H1 (cell line): ENCODE data around the gene TRIM45. TPM values are rescaled to one million over a fixed set of nuclear protein-coding genes. Genes with fewer than 3 reads are reported as not detected.

Source experiments
- CTCF ChIA-PET: fragments of 300-600 bp; sonication (Branson Sonifier 250); formaldehyde crosslinking; loops from one replicate; lab custom pipeline; 2021; ENCODE audit not compliant: partially characterized antibody; lab: Charles Lee
- POLR2A ChIA-PET: fragments of 300-600 bp; sonication (Branson Sonifier 250); formaldehyde crosslinking; loops from one replicate; lab custom pipeline; 2021; ENCODE audit warnings: inconsistent platforms; ENCODE audit not compliant: partially characterized antibody; lab: Charles Lee
- DNase-seq, 2 experiments: peaks; one replicate each; pipeline versions ENCODE4 v3.0.0 to v3.0.0-alpha.2; 2010 to 2022; ENCODE audit warnings: low spot score in 2 of 2, low read depth in 1 of 2, mixed read lengths in 1 of 2
- FAIRE-seq: peaks from 2 replicates; lab custom pipeline; 2011; peaks lifted over from hg19 to GRCh38; lab: Jason Lieb, UNC
- H2AFZ ChIP-seq: 2 replicates; pipeline ENCODE4 v1.8.1; 2012; ENCODE audit warnings: low read length, inconsistent platforms
- H2AK5ac ChIP-seq: 2 replicates; pipeline ENCODE4 v1.6.1; 2013; ENCODE audit warnings: low read depth, low read length
- H2BK120ac ChIP-seq: replicated peaks from 2 replicates; pipeline ENCODE3; 2013; ENCODE audit warnings: low read depth, low read length, inconsistent platforms
- H2BK12ac ChIP-seq: 2 replicates; pipeline ENCODE4 v1.6.1; 2013; ENCODE audit warnings: low read depth, low read length
- H2BK15ac ChIP-seq: 2 replicates; pipeline ENCODE4 v1.6.1; 2013; ENCODE audit warnings: low read length
- H2BK20ac ChIP-seq: 2 replicates; pipeline ENCODE4 v1.6.1; 2013; ENCODE audit warnings: low read length
- H2BK5ac ChIP-seq: 2 replicates; pipeline ENCODE4 v1.6.1; 2013; ENCODE audit warnings: low read depth, low read length
- H3K14ac ChIP-seq: 2 replicates; pipeline ENCODE4 v1.6.1; 2013; ENCODE audit warnings: inconsistent platforms; ENCODE audit not compliant: insufficient read length
- H3K18ac ChIP-seq: 2 replicates; pipeline ENCODE4 v1.6.1; 2013; ENCODE audit warnings: low read length; ENCODE audit errors: extremely low read depth
- H3K23ac ChIP-seq: 2 replicates; pipeline ENCODE4 v1.6.1; 2013; ENCODE audit warnings: inconsistent platforms; ENCODE audit not compliant: insufficient read length
- H3K23me2 ChIP-seq: 2 replicates; pipeline ENCODE4 v1.6.1; 2013; ENCODE audit warnings: low read depth, low read length
- H3K27ac ChIP-seq: 2 replicates; pipeline ENCODE4 v1.6.1; 2011; ENCODE audit warnings: low read depth, low read length, inconsistent platforms
- H3K27me3 ChIP-seq, 4 experiments: replicated peaks in 1 of 4; 1 replicate in 1 of 4; 2 replicates in 3 of 4; pipeline versions ENCODE4 v1.6.1 to v1.8.1; 2011 to 2013; ENCODE audit warnings: low read length in 3 of 4, mild to moderate bottlenecking in 3 of 4, inconsistent platforms in 2 of 4, mixed read lengths in 2 of 4, moderate library complexity in 1 of 4; ENCODE audit not compliant: control insufficient read depth in 3 of 4, insufficient read depth in 3 of 4; ENCODE audit errors: extremely low read depth in 1 of 4
- H3K36me3 ChIP-seq, 4 experiments: 2 replicates each; pipeline versions ENCODE4 v1.6.1 to v1.8.1; 2011 to 2013; ENCODE audit warnings: mild to moderate bottlenecking in 4 of 4, low read length in 3 of 4, moderate library complexity in 2 of 4, control low read depth in 1 of 4, inconsistent platforms in 1 of 4; ENCODE audit not compliant: insufficient read depth in 4 of 4, control insufficient read depth in 2 of 4
- H3K4ac ChIP-seq: replicated peaks from 2 replicates; pipeline ENCODE3; 2013; ENCODE audit warnings: low read length, low read depth, mixed read lengths, inconsistent platforms; ENCODE audit not compliant: insufficient read length
- H3K4me1 ChIP-seq, 4 experiments: replicated peaks in 1 of 4; 1 replicate in 1 of 4; 2 replicates in 3 of 4; pipeline versions ENCODE4 v1.6.1 to v1.8.1; 2011 to 2013; ENCODE audit warnings: low read length in 3 of 4, inconsistent platforms in 2 of 4, mixed read lengths in 1 of 4; ENCODE audit not compliant: insufficient read depth in 4 of 4, control insufficient read depth in 3 of 4
- H3K4me2 ChIP-seq, 2 experiments: 2 replicates each; pipeline versions ENCODE4 v1.6.1 to v1.8.1; 2011 to 2013; ENCODE audit warnings: low read depth in 2 of 2, low read length in 2 of 2, control low read depth in 1 of 2, inconsistent platforms in 1 of 2, mild to moderate bottlenecking in 1 of 2; ENCODE audit not compliant: insufficient read depth in 1 of 2
- H3K4me3 ChIP-seq, 4 experiments: fragments of 200-600, 300-600 bp in 1 of 4; sonication (generic), shearing (Covaris generic), sonication (Bioruptor Twin) in 1 of 4; 2 replicates each; pipeline versions ENCODE4 v1.5.1 to v1.8.1; 2011 to 2016; ENCODE audit warnings: low read length in 4 of 4, low read depth in 3 of 4, control low read depth in 2 of 4, inconsistent platforms in 2 of 4, mild to moderate bottlenecking in 2 of 4, mixed read lengths in 1 of 4, moderate library complexity in 1 of 4; ENCODE audit not compliant: insufficient read depth in 2 of 4; ENCODE audit errors: extremely low read depth in 1 of 4
- H3K56ac ChIP-seq: replicated peaks from 2 replicates; pipeline ENCODE3; 2013; ENCODE audit warnings: low read depth, mild to moderate bottlenecking, mixed read lengths, low read length, inconsistent platforms; ENCODE audit not compliant: insufficient read length
- H3K79me1 ChIP-seq: 2 replicates; pipeline ENCODE4 v1.6.1; 2013; ENCODE audit warnings: low read depth, low read length, control low read depth
- H3K79me2 ChIP-seq, 2 experiments: 2 replicates each; pipeline versions ENCODE4 v1.6.1 to v1.8.1; 2012 to 2013; ENCODE audit warnings: low read length in 2 of 2, mild to moderate bottlenecking in 2 of 2, inconsistent platforms in 1 of 2; ENCODE audit not compliant: insufficient read depth in 2 of 2, control insufficient read depth in 1 of 2
- H3K9ac ChIP-seq, 4 experiments: replicated peaks in 1 of 4; 1 replicate in 1 of 4; 2 replicates in 3 of 4; pipeline versions ENCODE4 v1.6.1 to v1.8.1; 2011 to 2013; ENCODE audit warnings: low read depth in 3 of 4, low read length in 3 of 4, control low read depth in 2 of 4, mild to moderate bottlenecking in 2 of 4, moderate library complexity in 2 of 4, inconsistent platforms in 1 of 4; ENCODE audit errors: extremely low read depth in 1 of 4
- H3K9me3 ChIP-seq, 2 experiments: 2 replicates each; pipeline versions ENCODE4 v1.6.1 to v1.8.1; 2012 to 2013; ENCODE audit warnings: mild to moderate bottlenecking in 2 of 2, moderate library complexity in 2 of 2, control low read depth in 1 of 2, inconsistent platforms in 1 of 2, low read depth in 1 of 2, low read length in 1 of 2, mixed read lengths in 1 of 2; ENCODE audit not compliant: insufficient read depth in 2 of 2
- H4K20me1 ChIP-seq, 2 experiments: replicated peaks in 1 of 2; 2 replicates each; pipeline versions ENCODE3 to v1.8.1; 2011 to 2013; ENCODE audit warnings: inconsistent platforms in 2 of 2, low read length in 2 of 2, mild to moderate bottlenecking in 1 of 2; ENCODE audit not compliant: insufficient read depth in 2 of 2, control insufficient read depth in 1 of 2
- H4K5ac ChIP-seq: 2 replicates; pipeline ENCODE4 v1.6.1; 2013; ENCODE audit warnings: low read length, low read depth, mixed read lengths, inconsistent platforms; ENCODE audit not compliant: insufficient read length
- H4K8ac ChIP-seq: 2 replicates; pipeline ENCODE4 v1.8.0; 2013; ENCODE audit warnings: mild to moderate bottlenecking, moderate library complexity, low read length, inconsistent platforms; ENCODE audit not compliant: insufficient read depth; ENCODE audit errors: extremely low read depth
- H4K91ac ChIP-seq: replicated peaks from 2 replicates; pipeline ENCODE3; 2013; ENCODE audit warnings: low read length, mixed read lengths, inconsistent platforms; ENCODE audit not compliant: insufficient read length
- BACH1 ChIP-seq: IDR thresholded peaks from 2 replicates; pipeline ENCODE4 v1.6.1; 2012; ENCODE audit warnings: low read length, improper control_type of control experiment
- BCL11A ChIP-seq, 2 experiments: IDR thresholded peaks; one replicate each; pipeline ENCODE4 v1.6.1; 2011; ENCODE audit warnings: low read depth in 2 of 2, low read length in 2 of 2, mild to moderate bottlenecking in 2 of 2
- FOSL1 ChIP-seq: IDR thresholded peaks from 2 replicates; pipeline ENCODE4 v1.6.1; 2011; ENCODE audit warnings: mild to moderate bottlenecking, low read depth, low read length, moderate library complexity; ENCODE audit not compliant: insufficient read depth
- HDAC6 ChIP-seq: IDR thresholded peaks from one replicate; pipeline ENCODE4 v1.7.1; 2012; ENCODE audit warnings: low read depth, mild to moderate bottlenecking, inconsistent platforms, low read length, moderate library complexity
- KDM1A ChIP-seq: fragments of 200-600, 300-600 bp; sonication (generic); IDR thresholded peaks from 2 replicates; pipeline ENCODE4 v1.7.1; 2016; ENCODE audit warnings: mild to moderate bottlenecking, low read length, borderline replicate concordance
- KDM4A ChIP-seq: IDR thresholded peaks from one replicate; pipeline ENCODE4 v1.7.1; 2012; ENCODE audit warnings: low read depth, mild to moderate bottlenecking, moderate library complexity, low read length, inconsistent platforms; ENCODE audit not compliant: severe bottlenecking
- MAFK ChIP-seq: IDR thresholded peaks from 2 replicates; pipeline ENCODE4 v1.6.1; 2012; ENCODE audit warnings: low read depth, mild to moderate bottlenecking, improper control_type of control experiment, low read length
- PHF8 ChIP-seq: fragments of 200-600 bp; sonication (generic); conservative IDR thresholded peaks from 2 replicates; pipeline ENCODE4 v1.7.1; 2012; ENCODE audit warnings: low read depth, mild to moderate bottlenecking, inconsistent platforms, low read length, moderate library complexity
- POLR2AphosphoS5 ChIP-seq: IDR thresholded peaks from 2 replicates; pipeline ENCODE4 v1.6.1; 2011; ENCODE audit warnings: low read depth, low read length
- RXRA ChIP-seq: IDR thresholded peaks from 2 replicates; pipeline ENCODE4 v1.6.1; 2011; ENCODE audit warnings: low read depth, mild to moderate bottlenecking, low read length, moderate library complexity; ENCODE audit not compliant: insufficient read depth
- SIN3A ChIP-seq, 2 experiments: IDR thresholded peaks in 1 of 2; conservative IDR thresholded peaks in 1 of 2; 2 replicates each; pipeline ENCODE4 v1.6.1; 2011 to 2012; ENCODE audit warnings: low read length in 2 of 2, improper control_type of control experiment in 1 of 2, low read depth in 1 of 2, mild to moderate bottlenecking in 1 of 2
- SIX5 ChIP-seq: IDR thresholded peaks from 2 replicates; pipeline ENCODE4 v1.6.1; 2011; ENCODE audit warnings: mild to moderate bottlenecking, low read depth, low read length
- TBP ChIP-seq: IDR thresholded peaks from 2 replicates; pipeline ENCODE4 v1.6.1; 2011; ENCODE audit warnings: low read depth, low read length, improper control_type of control experiment
- TCF12 ChIP-seq: IDR thresholded peaks from 2 replicates; pipeline ENCODE4 v1.6.1; 2011; ENCODE audit warnings: low read depth, mild to moderate bottlenecking, low read length
- TEAD4 ChIP-seq: IDR thresholded peaks from 2 replicates; pipeline ENCODE4 v1.6.1; 2012; ENCODE audit warnings: low read depth, low read length, inconsistent platforms, mixed read lengths
- WGBS, 2 experiments: shearing (Covaris generic) in 1 of 2; methylation state at CpG; one replicate each; pipeline versions ENCODE4 v1.1.6 to v1.1.7; 2013 to 2015; ENCODE audit warnings: low lambda C conversion rate in 2 of 2, mixed read lengths in 2 of 2, inconsistent platforms in 1 of 2, low coverage in 1 of 2, missing lambda C conversion rate in 1 of 2; ENCODE audit not compliant: insufficient replicate concordance in 2 of 2, insufficient coverage in 1 of 2, insufficient read length in 1 of 2; ENCODE audit errors: extremely low coverage in 1 of 2, missing lambda C conversion rate in 1 of 2; 5-methylcytosine and 5-hydroxymethylcytosine counted together
- polyA plus RNA-seq, 7 experiments: library from polyadenylated mRNA; depleted of rRNA in 3 of 7; stranded (reverse) in 5 of 7; unstranded in 2 of 7; fragments of >200 nt in 5 of 7; fragments of 200-250 nt in 2 of 7; gene quantifications; 1 replicate in 5 of 7; 2 replicates in 1 of 7; 4 replicates in 1 of 7; pipeline versions ENCODE4 v1.2.1 to v1.2.3, GENCODE V29; 2011 to 2013; ENCODE audit warnings: missing spikeins in 2 of 7, mixed read lengths in 2 of 7
- total RNA-seq: library from RNA; stranded (reverse); fragmentation: NEBNext Ultra II Directional; extraction: Animal tissue kit (Norgen Biotek cat#: 25700); gene quantifications from 2 replicates; pipeline ENCODE4 v1.2.1, GENCODE V29; 2021

The TRIM45 gene
- total and polyA plus RNA-seq, 2 of the 8 experiments (the other 6 are each of a cell fraction or from before 2014, with no cell fraction given) = 13.7 to 16.7 TPM

DNA sequence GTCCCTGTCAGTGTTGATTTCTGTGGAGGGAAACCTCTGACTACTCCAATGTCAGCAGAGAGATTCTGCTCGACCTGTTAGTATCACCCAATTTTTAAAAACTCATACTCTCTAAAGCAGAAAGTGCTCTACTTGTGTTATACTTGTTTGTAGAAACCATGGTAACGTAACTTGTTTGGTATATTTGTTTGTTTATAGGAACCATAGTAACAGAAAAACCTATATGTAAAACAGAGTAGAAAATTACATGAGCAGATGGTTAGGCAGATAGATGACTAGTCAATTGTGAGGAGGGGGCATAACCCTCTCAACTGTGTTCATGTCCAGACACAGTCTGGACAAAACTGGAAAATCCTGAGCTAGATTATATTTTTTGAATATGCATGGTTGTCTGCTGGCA, 6.7 kb downstream of the TRIM45 start:
- Histone ChIP-seq H2BK5ac (no peak overlapping the region), H2BK15ac (no peak overlapping the region), H3K4me3 (no peak overlapping the region), H3K4me2 (no peak overlapping the region), H3K14ac (no peak overlapping the region), H2BK20ac (no peak overlapping the region), H4K20me1 (peaks cover 0 to 4% of the 10 kb centered on the region in 2 experiments), H3K9ac (no peak overlapping the region), H3K4me1 (peaks cover 2 to 5% (median 3%) of the 10 kb centered on the region in 4 experiments; a peak in 4 of 7 replicates), H3K27me3 (no peaks in the 10 kb centered on the region), H4K5ac (no peak overlapping the region), H3K36me3 (peaks cover 13 to 75% (median 46%) of the 10 kb centered on the region in 4 experiments), H4K91ac (no peak overlapping the region), H3K9me3 (no peaks in the 10 kb centered on the region), H3K79me2 (no peaks in the 10 kb centered on the region), H3K56ac (no peak overlapping the region), H4K8ac (no peak overlapping the region), H3K27ac (no peak overlapping the region), H3K23ac (no peak overlapping the region), H2AFZ (no peak overlapping the region), H2BK120ac (no peak overlapping the region), H3K23me2 (no peaks in the 10 kb centered on the region; the same call in 1 of the 2 replicates), H3K79me1 (no peaks in the 10 kb centered on the region), H2BK12ac (no peak overlapping the region), H3K18ac (no peak overlapping the region), H2AK5ac (no peak overlapping the region), H3K4ac (no peak overlapping the region)
- FAIRE-seq = no peak
- POLR2A ChIA-PET = interaction anchor here (1.6 kb wide), 1 partner anchor 34 kb away, joined by 5 read pairs; no protein-coding TSS in a partner anchor
- 89% methylated on average over 2 of the region's 2 CpGs; no CpG with 5 or more reads in 1 of the 2 experiments for WGBS, 2 experiments
- CTCF ChIA-PET = interaction anchor here (0.5 to 3.0 kb wide), 4 partner anchors 14 to 300 kb away, joined by 3 to 26 read pairs (median 10); no protein-coding TSS in a partner anchor
- no peak for DNase-seq
- TF ChIP-seq POLR2AphosphoS5 (no peak), PHF8 (no peak), RXRA (no peak), HDAC6 (no peak), KDM4A (no peak), BCL11A (IDR thresholded peaks at IDR 0.05; ENCODE audit: low read depth in 2 of 2, low read length in 2 of 2) (no peak), BACH1 (no peak), TBP (no peak), FOSL1 (no peak), TCF12 (no peak), MAFK (no peak), TEAD4 (no peak), SIN3A (conservative IDR thresholded peaks at IDR 0.05 in 1 of 2, IDR thresholded peaks at IDR 0.05 in 1 of 2; ENCODE audit: low read depth in 1 of 2, low read length in 2 of 2) (no peak), SIX5 (no peak), KDM1A (no peak)
